H9 (cell line): ENCODE data around the gene EDEM1. TPM values are rescaled to one million over a fixed set of nuclear protein-coding genes. Genes with fewer than 3 reads are reported as not detected.
A peak's percentile ranks its signal among the peaks of the same experiment; 100 is the strongest.

Experiments used
- DNase-seq: peaks from one replicate; pipeline ENCODE4 v3.0.0-alpha.2; 2017
- H2AFZ ChIP-seq: one replicate; pipeline ENCODE4 v1.6.1; 2013; ENCODE audit warnings: mild to moderate bottlenecking, low read length, control low read depth, moderate library complexity
- H2AK5ac ChIP-seq: 2 replicates; pipeline ENCODE4 v1.6.1; 2013; ENCODE audit warnings: low read length, control low read depth, mixed read lengths; ENCODE audit not compliant: insufficient read length
- H2BK120ac ChIP-seq: one replicate; pipeline ENCODE4 v1.6.1; 2013; ENCODE audit warnings: low read depth, mild to moderate bottlenecking, low read length, control low read depth, inconsistent platforms; ENCODE audit not compliant: poor library complexity, severe bottlenecking
- H2BK12ac ChIP-seq: 2 replicates; pipeline ENCODE4 v1.6.1; 2013; ENCODE audit warnings: low read length, control low read depth, mixed read lengths, low read depth; ENCODE audit not compliant: insufficient read length
- H2BK15ac ChIP-seq: 2 replicates; pipeline ENCODE4 v1.6.1; 2013; ENCODE audit warnings: low read depth, low read length, control low read depth
- H2BK20ac ChIP-seq: one replicate; pipeline ENCODE4 v1.6.1; 2013; ENCODE audit warnings: low read depth, mild to moderate bottlenecking, low read length, control low read depth, inconsistent platforms; ENCODE audit not compliant: poor library complexity, severe bottlenecking
- H2BK5ac ChIP-seq: 2 replicates; pipeline ENCODE4 v1.6.1; 2013; ENCODE audit warnings: low read length, control low read depth, mixed read lengths; ENCODE audit not compliant: insufficient read length
- H3K14ac ChIP-seq: 2 replicates; pipeline ENCODE4 v1.6.1; 2013; ENCODE audit warnings: low read length, control low read depth; ENCODE audit not compliant: insufficient read depth
- H3K18ac ChIP-seq: 2 replicates; pipeline ENCODE4 v1.6.1; 2013; ENCODE audit warnings: low read depth, mild to moderate bottlenecking, mixed read lengths, low read length, control low read depth; ENCODE audit not compliant: insufficient read length
- H3K23ac ChIP-seq: 2 replicates; pipeline ENCODE4 v1.6.1; 2013; ENCODE audit warnings: low read length, control low read depth, mixed read lengths, low read depth; ENCODE audit not compliant: insufficient read length
- H3K23me2 ChIP-seq: 2 replicates; pipeline ENCODE4 v1.6.1; 2013; ENCODE audit warnings: low read depth, mild to moderate bottlenecking, mixed read lengths, low read length, control low read depth; ENCODE audit not compliant: insufficient read length, poor library complexity, severe bottlenecking
- H3K27ac ChIP-seq: 2 replicates; pipeline ENCODE4 v1.5.1; 2013; ENCODE audit warnings: low read length, control low read depth, mixed read lengths, low read depth; ENCODE audit not compliant: insufficient read length
- H3K27me3 ChIP-seq: 2 replicates; pipeline ENCODE4 v1.6.1; 2013; ENCODE audit warnings: low read length, control low read depth, inconsistent platforms; ENCODE audit not compliant: insufficient read depth
- H3K4ac ChIP-seq: 2 replicates; pipeline ENCODE4 v1.6.1; 2013; ENCODE audit warnings: low read depth, mild to moderate bottlenecking, control low read depth, inconsistent platforms, low read length, moderate library complexity
- H3K4me1 ChIP-seq: 2 replicates; pipeline ENCODE4 v1.6.1; 2013; ENCODE audit warnings: low read length, control low read depth, inconsistent platforms; ENCODE audit not compliant: insufficient read depth
- H3K4me2 ChIP-seq: 2 replicates; pipeline ENCODE4 v1.6.1; 2013; ENCODE audit warnings: low read length, control low read depth, mixed read lengths; ENCODE audit not compliant: insufficient read length, insufficient read depth
- H3K56ac ChIP-seq: 2 replicates; pipeline ENCODE4 v1.6.1; 2013; ENCODE audit warnings: low read depth, mild to moderate bottlenecking, mixed read lengths, low read length, control low read depth; ENCODE audit not compliant: insufficient read length
- H3K79me1 ChIP-seq: 2 replicates; pipeline ENCODE4 v1.6.1; 2013; ENCODE audit warnings: low read depth, mild to moderate bottlenecking, moderate library complexity, low read length, control low read depth, inconsistent platforms; ENCODE audit not compliant: insufficient read depth, poor library complexity, severe bottlenecking
- H3K79me2 ChIP-seq: 2 replicates; pipeline ENCODE4 v1.6.1; 2013; ENCODE audit warnings: low read length, control low read depth, inconsistent platforms; ENCODE audit not compliant: insufficient read depth
- H3K9ac ChIP-seq: 2 replicates; pipeline ENCODE4 v1.6.1; 2013; ENCODE audit warnings: low read length, control low read depth, mixed read lengths; ENCODE audit not compliant: insufficient read length; ENCODE audit errors: extremely low read depth
- H3K9me3 ChIP-seq: one replicate; pipeline ENCODE4 v1.6.1; 2013; ENCODE audit warnings: low read depth, low read length, inconsistent platforms; ENCODE audit not compliant: control insufficient read depth
- H3T11ph ChIP-seq: one replicate; pipeline ENCODE4 v1.6.1; 2013; ENCODE audit warnings: mild to moderate bottlenecking, low read length, control low read depth, inconsistent platforms
- H4K20me1 ChIP-seq: one replicate; pipeline ENCODE4 v1.6.1; 2013; ENCODE audit not compliant: control insufficient read depth, insufficient read length, insufficient read depth
- H4K5ac ChIP-seq: 2 replicates; pipeline ENCODE4 v1.6.1; 2013; ENCODE audit warnings: low read depth, mild to moderate bottlenecking, mixed read lengths, low read length, control low read depth; ENCODE audit not compliant: insufficient read length
- H4K8ac ChIP-seq: replicated peaks from 2 replicates; pipeline ENCODE4 v1.6.1; 2013; ENCODE audit warnings: low read length, control low read depth, mixed read lengths, low read depth; ENCODE audit not compliant: insufficient read length
- H4K91ac ChIP-seq: 2 replicates; pipeline ENCODE4 v1.6.1; 2013; ENCODE audit warnings: low read depth, mild to moderate bottlenecking, moderate library complexity, mixed read lengths, low read length, control low read depth; ENCODE audit not compliant: insufficient read length
- H3K27ac Mint-ChIP-seq, 3 experiments: 2 replicates in 2 of 3; 3 replicates in 1 of 3; pipeline ENCODE4 v1.8.0; 2020 to 2021; ENCODE audit warnings: mixed read lengths in 3 of 3, mild to moderate bottlenecking in 1 of 3, moderate library complexity in 1 of 3
- H3K27me3 Mint-ChIP-seq: 2 replicates; pipeline ENCODE4 v1.8.0; 2021; ENCODE audit warnings: low read depth, mild to moderate bottlenecking, moderate library complexity, mixed read lengths
- H3K36me3 Mint-ChIP-seq, 3 experiments: 2 replicates in 2 of 3; 3 replicates in 1 of 3; pipeline ENCODE4 v1.8.0; 2020 to 2021; ENCODE audit warnings: low read depth in 3 of 3, mixed read lengths in 3 of 3; ENCODE audit not compliant: insufficient read depth in 1 of 3
- H3K4me1 Mint-ChIP-seq, 2 experiments: 2 replicates each; pipeline ENCODE4 v1.8.0; 2020; ENCODE audit warnings: mixed read lengths in 2 of 2
- H3K4me3 Mint-ChIP-seq, 2 experiments: 2 replicates in 1 of 2; 3 replicates in 1 of 2; pipeline ENCODE4 v1.8.0; 2020 to 2021; ENCODE audit warnings: mild to moderate bottlenecking in 2 of 2, mixed read lengths in 2 of 2, moderate library complexity in 1 of 2
- H3K9me3 Mint-ChIP-seq, 2 experiments: 2 replicates in 1 of 2; 3 replicates in 1 of 2; pipeline ENCODE4 v1.8.0; 2020; ENCODE audit warnings: mild to moderate bottlenecking in 2 of 2, mixed read lengths in 2 of 2, moderate library complexity in 1 of 2
- CTCF ChIP-seq: fragments of 200-600 bp; sonication (generic); conservative IDR thresholded peaks from 3 replicates; pipeline ENCODE4 v1.8.0; 2021; ENCODE audit warnings: antibody characterized with exemption, mild to moderate bottlenecking
- whole genome bisulfite sequencing: extraction: QIAGEN DNeasy Blood & Tissue Kit; methylation state at CpG from one replicate; pipeline ENCODE4 v1.1.7; 2013; ENCODE audit warnings: missing lambda C conversion rate, low lambda C conversion rate, mixed read lengths; ENCODE audit not compliant: insufficient read length; ENCODE audit errors: extremely low coverage; 5-methylcytosine and 5-hydroxymethylcytosine counted together
- total RNA-seq: library from RNA; stranded (reverse); gene quantifications from 2 replicates; pipeline ENCODE4 v1.2.1, GENCODE V29; 2021

EDEM1 gene
- total RNA-seq, 1 experiment from 2014 or later: 11.7 TPM

GRCh38 chr3:5162102-5162501 lies 25.4 kb upstream of the EDEM1 start:
- H3T11ph ChIP-seq: no peak overlapping the region
- H3K9me3 ChIP-seq: no peaks in the 10 kb centered on the region
- H4K8ac ChIP-seq: no peak overlapping the region
- no peak overlapping the region for H3K23ac ChIP-seq
- Mint-ChIP-seq H3K4me1 (peaks cover 46 to 47% of the 10 kb centered on the region in 2 experiments), H3K9me3 (no peaks in the 10 kb centered on the region), H3K36me3 (no peaks in the 10 kb centered on the region), H3K4me3 (no peak overlapping the region), H3K27me3 (no peaks in the 10 kb centered on the region), H3K27ac (peak overlapping the region in 2 of 3 experiments; percentile 5 to 58; a peak in 2 of 7 replicates)
- H2BK5ac ChIP-seq: no peak overlapping the region
- H3K18ac ChIP-seq: no peak overlapping the region
- H2BK120ac ChIP-seq: no peak overlapping the region
- no peak overlapping the region for H2BK12ac ChIP-seq
- no peak overlapping the region for H2AK5ac ChIP-seq
- no peak overlapping the region for H3K4ac ChIP-seq
- no peaks in the 10 kb centered on the region for H4K20me1 ChIP-seq
- H3K14ac ChIP-seq: no peak overlapping the region
- H3K4me2 ChIP-seq: no peak overlapping the region
- no peak overlapping the region for H3K9ac ChIP-seq
- no peak overlapping the region for H2AFZ ChIP-seq
- H3K79me1 ChIP-seq: peaks cover 10% of the 10 kb centered on the region
- no peak for TF ChIP-seq CTCF
- H3K79me2 ChIP-seq: peaks cover 15% of the 10 kb centered on the region; the same call in 1 of the 2 replicates
- H3K56ac ChIP-seq: no peak overlapping the region
- DNase-seq: no peak
- H3K27me3 ChIP-seq: no peaks in the 10 kb centered on the region
- H4K5ac ChIP-seq: no peak overlapping the region
- no peak overlapping the region for H2BK20ac ChIP-seq
- no peak overlapping the region for H3K27ac ChIP-seq
- no CpG with 5 or more reads among the region's 1 CpG for WGBS
- no peak overlapping the region for H4K91ac ChIP-seq
- H2BK15ac ChIP-seq: no peak overlapping the region
- H3K4me1 ChIP-seq: 0 out of 2 replicates have a peak, but pooled peaks cover 3% of the 10 kb centered on the region
- no peaks in the 10 kb centered on the region for H3K23me2 ChIP-seq
